Right kidney (tissue), 1 donor: Measurements from ENCODE around the gene PQBP1.

Source experiments
- DNase-seq: peaks from one replicate; pipeline ENCODE4 v3.0.0-alpha.2; 2016

The PQBP1 gene

GRCh38 chrX:48896611-48897011 lies 1.1 kb upstream of the PQBP1 start:
- no peak for DNase-seq

- DNase-seq: no peak
These were observed 539 bp upstream of the PQBP1 start for GRCh38 chrX:48897157-48897624.

GRCh38 chrX:48899078-48899410 lies 1.3 kb downstream of the PQBP1 start:
- DNase-seq: no peak

- no peak for DNase-seq
These were observed 3.3 kb downstream of the PQBP1 start for GRCh38 chrX:48901069-48901468.

GRCh38 chrX:48902135-48902534 lies 4.4 kb downstream of the PQBP1 start:
- DNase-seq: no peak

GRCh38 chrX:48902776-48903175 lies 5.0 kb downstream of the PQBP1 start:
- DNase-seq: no peak

- DNase-seq: no peak
These were observed 5.6 kb downstream of the PQBP1 start for GRCh38 chrX:48903290-48903689.

- no peak for DNase-seq
These were observed 6.5 kb downstream of the PQBP1 start for GRCh38 chrX:48904180-48904579.

GRCh38 chrX:48904626-48905025 lies 6.9 kb downstream of the PQBP1 start:
- DNase-seq: no peak

- no peak for DNase-seq
These were observed 7.5 kb downstream of the PQBP1 start for GRCh38 chrX:48905090-48905790.

GRCh38 chrX:48908600-48908999 lies 10.9 kb downstream of the PQBP1 start:
- no peak for DNase-seq

GRCh38 chrX:48909703-48910294 lies 12.1 kb downstream of the PQBP1 start:
- DNase-seq: no peak

GRCh38 chrX:48910926-48911411 lies 13.2 kb downstream of the PQBP1 start:
- no peak for DNase-seq

GRCh38 chrX:48911412-48912182 lies 13.9 kb downstream of the PQBP1 start, which contains the start of gene SLC35A2:
SLC35A2 (minus strand) TSS chrX:48911646; CDS start chrX:48911636, 10 bp downstream.
- DNase-seq: peak; percentile 84

GRCh38 chrX:48913605-48914366 lies 16.1 kb downstream of the PQBP1 start:
- DNase-seq: no peak

GRCh38 chrX:48914593-48915493 lies 17.1 kb downstream of the PQBP1 start:
- no peak for DNase-seq

GRCh38 chrX:48917139-48918001 lies 19.6 kb downstream of the PQBP1 start:
- DNase-seq: peak; percentile 80

GRCh38 chrX:48918301-48918642 lies 20.5 kb downstream of the PQBP1 start:
- DNase-seq: no peak

GRCh38 chrX:48918643-48919340 lies 21.1 kb downstream of the PQBP1 start, which contains the start of gene PIM2:
PIM2 (minus strand) TSS chrX:48919024; CDS start chrX:48918834, 190 bp downstream.
- peak; percentile 67 for DNase-seq
